NCI-H2171 (cell line): ENCODE data around the gene TUBA3C.
"Not testable (repeated sequence)": the region's sequence is repeated elsewhere in the genome, so short reads cannot be mapped to it uniquely, and the experiment has no call there.

Source experiments
- DNase-seq: peaks from one replicate; lab custom pipeline; 2025; lab: John Stamatoyannopoulos, UW

The TUBA3C gene

DNA sequence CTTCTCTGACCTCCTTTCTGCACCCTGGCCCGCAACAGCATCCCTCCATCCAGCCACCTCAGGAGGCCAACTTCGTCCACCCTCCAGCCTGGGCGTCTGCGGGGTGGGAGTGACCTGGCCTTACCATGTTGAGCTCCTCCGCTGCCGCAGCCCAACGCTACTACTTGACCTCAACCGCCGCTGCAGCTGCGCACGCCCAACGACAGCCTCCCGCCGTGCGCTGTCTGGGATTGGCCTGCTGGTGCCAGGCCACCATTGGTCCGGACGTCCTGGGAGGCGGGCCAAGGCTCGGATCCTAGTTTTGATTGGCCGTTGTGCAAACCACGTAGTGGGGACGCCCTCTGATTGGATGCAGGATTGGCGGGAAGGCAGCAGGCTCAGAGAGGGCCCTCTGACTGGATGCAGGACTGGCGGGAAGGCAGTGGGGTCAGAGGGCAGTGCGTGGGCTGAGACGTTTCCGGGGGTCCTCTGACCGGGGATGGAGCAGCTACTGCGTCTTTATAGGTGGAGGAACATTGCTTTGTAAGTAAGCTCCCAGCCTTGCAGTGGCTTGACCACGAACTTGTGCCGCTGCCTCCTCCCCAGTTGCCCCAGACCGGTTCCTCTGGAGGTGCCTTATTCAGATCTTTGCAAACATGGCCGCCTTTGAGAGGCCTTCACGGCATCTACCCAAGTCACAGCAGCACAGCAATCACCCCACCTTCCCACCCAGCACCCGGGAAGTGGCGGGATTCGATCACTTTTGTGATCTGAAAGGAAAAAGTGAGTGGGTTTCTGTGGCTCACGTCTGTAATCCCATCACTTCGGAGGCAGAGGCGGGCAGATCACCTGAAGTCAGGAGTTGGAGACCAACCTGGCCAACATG is at the start of gene TUBA3C:
TUBA3C (minus strand) TSS at position 204 of the 865 bp plus-strand sequence; CDS start at position 127, 77 bp downstream.
- DNase-seq = no peak

DNA sequence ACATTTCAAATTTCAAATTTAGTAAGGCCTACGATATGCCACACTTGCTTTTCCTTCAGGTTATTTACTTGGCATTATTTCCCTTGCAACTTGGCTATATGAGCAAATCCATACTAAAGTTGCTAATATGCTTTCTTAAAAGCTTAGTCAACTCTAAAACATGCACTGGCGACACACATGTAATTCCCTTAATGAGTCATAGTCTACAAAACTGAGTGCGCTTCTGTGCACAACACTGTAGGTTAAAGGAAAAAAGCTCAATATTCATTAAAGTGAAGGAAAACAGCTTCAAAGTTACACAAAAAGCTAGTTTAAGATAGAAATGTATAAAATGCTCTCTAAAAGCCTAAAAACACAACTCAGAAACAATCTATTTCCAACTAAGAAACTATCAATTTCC is 25.8 kb upstream of the TUBA3C start:
- DNase-seq = not testable (repeated sequence)

DNA sequence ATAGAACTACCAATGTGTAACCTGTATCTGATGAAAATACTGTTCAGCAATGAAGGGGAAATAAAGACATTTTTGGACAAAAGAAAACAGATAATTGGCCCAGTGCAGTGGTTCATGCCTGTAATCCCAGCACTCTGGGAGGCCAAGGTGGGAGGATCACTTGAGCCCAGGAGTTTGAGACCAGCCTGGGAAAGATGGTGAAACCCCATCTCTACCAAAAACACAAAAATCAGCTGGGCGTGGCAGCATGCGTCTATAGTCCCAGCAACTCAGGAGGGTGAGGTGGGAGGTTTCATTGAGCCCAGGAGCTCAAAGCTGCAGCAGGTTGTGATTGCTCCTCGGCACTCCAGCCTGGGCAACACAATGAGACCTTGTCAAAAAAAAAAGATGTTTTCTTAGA is 11.0 kb upstream of the TUBA3C start:
- DNase-seq = not testable (repeated sequence)

DNA sequence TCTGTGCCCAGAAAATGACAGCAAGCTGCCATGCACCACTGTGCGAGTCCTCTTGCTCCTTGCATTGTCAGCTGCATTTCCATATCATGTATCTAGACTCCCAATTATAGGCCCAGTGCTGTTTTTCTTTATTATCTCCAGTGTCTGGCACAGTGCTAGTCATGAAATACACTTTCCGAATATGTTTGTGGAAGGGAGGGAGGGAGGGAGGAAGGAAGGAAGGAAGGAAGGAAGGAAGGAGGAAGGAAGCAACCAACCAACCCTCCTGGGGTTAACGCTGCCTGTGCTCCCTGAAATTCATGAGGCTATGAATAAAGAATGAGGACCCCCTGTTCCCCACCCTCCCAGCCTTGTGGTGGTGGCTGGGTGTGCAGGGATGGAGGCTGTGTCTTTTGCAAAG is 8.3 kb upstream of the TUBA3C start:
- DNase-seq = not testable (repeated sequence)

DNA sequence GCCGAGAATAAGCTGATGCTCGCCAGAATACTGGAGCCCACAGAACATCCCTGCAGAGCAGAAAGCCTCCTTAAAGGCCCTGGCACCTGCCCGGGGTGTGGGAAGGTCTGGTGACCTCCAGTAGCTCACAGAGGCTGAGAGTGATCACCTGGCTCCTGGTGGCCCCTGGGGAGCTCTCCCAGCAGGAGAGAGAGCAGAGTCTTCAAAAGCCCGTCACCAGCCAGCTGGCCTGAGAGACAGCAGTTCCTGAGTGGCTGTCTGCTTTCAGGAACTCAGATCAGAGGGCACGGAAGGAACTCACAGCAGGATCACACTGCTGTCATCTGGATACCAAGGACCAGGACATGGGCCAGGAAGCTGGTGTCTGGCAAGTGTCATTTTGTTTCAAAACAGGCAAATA is 7.7 kb upstream of the TUBA3C start:
- not testable (repeated sequence) for DNase-seq

DNA sequence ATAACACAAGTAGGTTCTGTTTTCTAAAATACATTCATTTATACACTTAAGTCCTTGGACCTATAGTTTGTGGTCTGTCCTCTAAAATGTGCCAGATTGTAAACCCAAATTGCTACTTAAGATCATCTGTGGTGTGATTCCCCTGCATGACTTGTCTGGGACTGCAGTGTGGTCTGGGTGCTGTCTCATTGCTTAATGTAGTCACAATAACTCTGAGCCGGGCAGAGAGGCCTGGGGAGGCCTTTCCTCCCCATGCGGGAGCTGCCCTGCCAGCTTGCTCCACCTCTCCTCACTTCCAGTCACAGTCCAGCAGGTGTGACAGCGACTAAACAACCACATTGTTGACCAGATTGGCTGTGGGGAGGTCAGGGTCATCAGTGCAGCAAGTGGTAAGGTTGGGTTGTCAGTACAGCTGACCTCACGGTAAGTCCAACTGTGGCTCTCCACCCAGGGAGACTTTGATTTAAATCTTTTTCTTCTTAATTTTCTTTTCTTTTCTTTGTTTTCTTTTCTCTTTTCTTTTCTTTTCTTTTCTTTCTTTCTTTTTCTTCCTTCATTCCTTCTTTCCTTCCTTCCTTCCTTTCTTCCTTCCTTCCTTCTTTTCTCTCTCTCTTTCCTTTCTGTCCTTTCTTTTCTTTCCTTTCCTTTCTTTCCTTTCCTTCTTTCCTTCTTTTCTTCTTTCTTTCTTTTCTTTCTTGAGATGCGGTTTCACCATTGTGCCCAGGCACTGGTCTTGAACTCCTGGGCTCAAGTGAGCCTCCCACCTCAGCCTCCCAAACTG is 4.4 kb upstream of the TUBA3C start:
- no peak for DNase-seq

DNA sequence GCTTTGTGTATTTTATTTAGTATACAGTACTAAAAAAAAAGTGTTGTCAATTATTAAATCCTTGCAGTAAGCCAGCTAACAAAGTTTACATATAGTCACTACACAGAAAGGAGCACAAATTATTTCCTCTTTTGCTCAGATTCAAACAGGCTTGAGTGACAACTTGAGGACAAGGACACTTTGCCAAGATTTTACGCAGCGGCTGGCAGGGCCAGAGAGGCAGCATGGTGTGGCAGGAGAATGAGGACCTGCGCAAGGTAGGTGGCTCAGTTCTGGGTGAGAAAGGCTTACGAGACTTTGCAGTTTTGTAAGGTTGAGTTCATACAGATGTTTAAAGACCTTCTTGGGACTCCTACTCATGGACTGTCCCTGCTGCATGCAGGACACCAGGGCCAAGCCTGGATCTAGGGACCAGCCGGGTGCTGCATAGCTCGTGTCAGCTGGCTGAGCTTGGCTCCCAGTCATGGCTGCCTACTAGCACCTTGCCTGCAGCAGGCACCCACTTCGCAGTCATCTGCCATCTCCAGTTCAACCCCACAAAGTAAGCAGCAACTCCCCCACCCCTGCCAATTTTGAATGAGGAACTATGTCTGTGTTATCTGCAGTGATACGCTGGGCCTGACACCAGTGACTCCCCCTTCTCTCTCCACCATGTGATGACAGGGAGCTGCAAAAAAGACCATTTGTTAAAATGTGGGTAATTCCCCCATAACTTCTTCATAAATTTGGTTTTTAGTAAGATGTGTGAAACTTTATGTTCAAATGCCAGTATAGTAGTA is 3.7 kb upstream of the TUBA3C start:
- DNase-seq = no peak

DNA sequence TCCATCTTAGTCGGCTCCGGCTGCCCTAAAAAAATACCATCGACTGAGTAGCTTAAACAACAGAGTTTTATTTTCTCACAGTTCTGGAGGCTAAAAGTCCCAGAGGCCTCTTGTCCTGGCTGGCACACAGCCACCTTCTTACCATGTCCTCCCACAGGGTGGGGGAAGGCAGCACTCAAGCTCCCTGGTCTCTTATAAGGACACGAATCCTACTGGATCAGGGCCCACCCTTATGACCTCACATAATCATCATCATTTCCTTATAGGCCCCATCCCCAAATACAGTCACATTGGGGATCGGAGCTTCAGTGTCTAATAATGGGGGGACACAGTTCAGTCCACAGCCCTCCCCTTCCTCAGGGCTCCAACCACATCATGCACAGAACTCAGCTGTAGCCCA is 2.6 kb upstream of the TUBA3C start:
- DNase-seq = no peak

DNA sequence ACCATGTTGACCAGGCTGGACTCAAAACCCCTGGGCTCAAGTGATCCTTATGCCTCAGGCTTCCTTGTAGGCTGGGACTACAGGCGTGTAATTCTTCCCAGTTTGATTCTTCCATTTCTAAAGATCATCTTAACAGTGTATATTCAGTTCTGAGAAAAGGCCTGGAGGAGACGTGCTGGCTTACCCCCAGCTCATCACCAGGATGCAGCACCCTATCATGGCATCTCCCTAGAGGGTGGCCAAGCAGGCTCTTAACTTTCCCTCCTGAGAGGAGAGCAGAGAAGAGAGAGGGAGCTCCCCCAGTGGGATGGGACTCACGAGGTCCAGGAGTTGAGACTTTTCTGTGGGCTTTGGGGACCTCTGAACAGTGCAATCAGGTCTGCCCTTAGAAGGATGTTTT is 2.1 kb upstream of the TUBA3C start:
- DNase-seq = no peak

DNA sequence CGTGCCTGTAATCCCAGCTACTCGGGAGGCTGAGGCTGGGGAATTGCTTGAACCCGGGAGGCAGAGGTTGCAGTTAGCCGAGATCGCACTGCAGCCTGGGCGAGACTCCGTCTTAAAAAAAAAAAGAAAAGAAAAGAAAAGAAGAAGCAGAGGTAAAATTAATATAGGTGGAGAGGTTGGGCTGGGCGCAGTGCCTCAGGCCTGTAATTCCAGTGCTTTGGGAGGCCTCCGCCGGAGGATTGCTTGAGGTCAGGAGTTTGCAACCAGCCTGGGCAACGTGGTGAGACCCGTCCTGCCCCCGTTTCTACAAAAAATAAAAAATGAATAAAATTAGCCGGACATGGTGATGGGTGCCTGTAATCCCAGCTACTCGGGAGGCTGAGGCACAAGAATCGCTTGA is 912 bp upstream of the TUBA3C start:
- DNase-seq = no peak

DNA sequence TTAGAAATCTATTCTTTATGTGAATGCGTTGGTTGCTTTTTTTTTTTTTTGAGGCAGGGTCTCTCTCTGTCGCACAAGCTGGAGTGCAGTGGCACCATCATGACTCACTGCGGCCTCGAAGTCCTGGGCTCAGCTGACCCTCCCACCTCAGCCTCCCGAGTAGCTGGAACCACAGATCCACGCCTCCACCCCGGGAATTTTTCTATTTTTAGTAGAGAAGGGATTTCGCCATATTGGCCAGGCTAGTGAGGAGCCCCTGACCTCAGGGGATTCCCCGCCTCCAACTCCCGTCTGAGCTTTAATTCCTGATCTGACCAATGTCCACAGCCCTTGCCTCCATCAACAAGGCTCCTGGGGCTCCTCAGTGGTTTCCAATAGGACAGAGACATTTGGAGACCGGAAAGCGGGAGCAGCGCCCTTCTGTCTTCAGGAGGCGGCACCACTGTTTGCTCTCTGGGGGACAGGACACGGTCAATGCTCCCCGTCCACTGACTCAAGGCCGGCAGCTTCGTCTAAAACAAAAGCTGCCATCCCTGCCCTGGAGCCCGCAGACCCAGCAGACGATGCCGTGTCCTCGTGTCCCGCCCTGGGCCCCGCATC is 503 bp downstream of the TUBA3C start:
- DNase-seq = no peak

DNA sequence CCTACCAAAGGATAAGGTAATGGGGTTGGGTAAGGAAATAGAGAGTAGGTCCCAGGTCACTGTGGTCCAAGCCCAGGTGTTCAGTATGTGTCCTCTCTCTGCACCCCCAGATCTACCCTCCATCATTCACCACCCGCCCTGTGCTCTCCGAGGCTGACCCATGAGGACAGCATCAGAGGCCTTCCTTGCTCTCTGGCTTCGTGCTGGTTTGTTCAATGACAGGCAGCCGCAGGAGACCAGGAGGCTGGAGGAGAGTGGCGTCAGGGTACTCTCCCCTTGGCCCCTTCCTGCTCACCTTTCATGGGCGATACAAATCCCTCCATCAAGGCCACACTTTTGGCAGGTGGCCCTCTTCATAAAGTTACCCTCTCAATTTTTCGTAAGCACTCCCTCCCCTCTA is 1.7 kb downstream of the TUBA3C start:
- no peak for DNase-seq

DNA sequence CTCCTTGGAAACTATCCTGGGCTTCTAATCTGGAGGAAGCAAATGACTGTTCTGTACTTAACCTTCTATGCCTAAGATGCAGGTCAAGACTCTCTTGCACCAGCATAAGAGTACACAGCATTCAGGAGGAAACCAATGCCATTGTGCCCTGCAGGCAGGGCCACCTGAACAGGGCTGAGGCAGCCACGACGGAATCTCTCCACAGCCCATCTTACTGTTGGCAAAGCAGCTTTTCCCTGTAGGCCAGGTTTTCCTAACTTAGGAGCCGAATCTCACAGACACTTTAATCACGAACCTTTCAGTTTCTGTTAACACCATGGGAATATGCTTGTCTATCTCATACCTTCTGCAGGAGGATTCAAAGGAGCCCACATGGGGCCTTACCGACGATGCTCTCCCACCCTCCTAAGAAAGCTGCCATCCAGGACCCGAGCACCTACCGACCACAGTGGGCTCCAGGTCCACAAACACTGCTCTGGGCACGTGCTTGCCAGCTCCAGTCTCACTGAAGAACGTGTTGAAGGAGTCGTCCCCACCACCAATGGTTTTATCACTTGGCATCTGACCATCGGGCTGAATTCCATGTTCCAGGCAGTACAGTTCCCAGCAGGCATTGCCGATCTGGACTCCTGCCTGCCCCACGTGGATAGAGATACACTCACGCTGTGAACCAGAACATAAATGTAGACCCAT is 2.6 kb downstream of the TUBA3C start:
- DNase-seq = no peak

DNA sequence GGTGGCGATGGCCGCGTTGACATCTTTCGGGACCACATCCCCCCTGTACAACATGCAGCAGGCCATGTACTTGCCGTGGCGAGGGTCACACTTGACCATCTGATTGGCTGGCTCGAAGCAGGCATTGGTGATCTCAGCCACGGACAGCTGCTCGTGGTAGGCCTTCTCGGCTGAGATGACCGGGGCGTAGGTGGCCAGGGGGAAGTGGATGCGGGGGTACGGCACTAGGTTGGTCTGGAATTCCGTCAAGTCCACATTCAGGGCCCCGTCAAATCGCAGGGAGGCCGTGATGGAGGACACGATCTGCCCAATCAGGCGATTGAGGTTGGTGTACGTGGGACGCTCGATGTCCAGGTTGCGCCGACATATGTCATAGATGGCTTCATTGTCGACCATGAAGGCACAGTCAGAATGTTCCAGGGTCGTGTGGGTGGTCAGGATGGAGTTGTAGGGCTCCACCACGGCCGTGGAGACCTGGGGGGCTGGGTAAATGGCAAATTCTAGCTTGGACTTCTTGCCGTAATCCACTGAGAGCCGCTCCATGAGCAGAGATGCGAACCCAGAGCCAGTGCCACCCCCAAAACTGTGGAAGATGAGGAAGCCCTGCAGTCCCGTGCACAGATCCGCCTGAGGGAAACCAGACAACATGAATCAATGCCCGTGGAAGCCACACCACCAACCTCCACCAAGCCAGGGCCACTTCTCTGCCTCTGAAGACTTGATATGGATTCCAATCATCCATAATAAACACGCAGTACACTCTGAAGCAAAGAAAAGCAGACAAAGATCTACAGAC is 4.4 kb downstream of the TUBA3C start:
- DNase-seq = not testable (repeated sequence)

DNA sequence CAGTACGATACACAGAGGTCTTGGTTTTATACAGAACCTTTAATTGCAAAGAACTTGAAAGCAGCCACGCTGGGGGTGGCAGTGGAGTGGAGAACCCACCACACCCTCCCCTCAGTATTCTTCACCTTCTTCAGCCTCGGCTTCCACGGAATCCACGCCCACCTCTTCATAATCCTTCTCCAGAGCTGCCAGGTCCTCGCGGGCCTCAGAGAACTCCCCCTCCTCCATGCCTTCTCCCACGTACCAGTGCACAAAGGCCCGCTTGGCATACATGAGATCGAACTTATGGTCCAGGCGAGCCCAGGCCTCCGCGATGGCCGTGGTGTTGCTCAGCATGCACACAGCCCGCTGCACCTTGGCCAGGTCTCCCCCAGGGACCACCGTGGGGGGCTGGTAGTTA is 7.9 kb downstream of the TUBA3C start:
- no peak for DNase-seq

DNA sequence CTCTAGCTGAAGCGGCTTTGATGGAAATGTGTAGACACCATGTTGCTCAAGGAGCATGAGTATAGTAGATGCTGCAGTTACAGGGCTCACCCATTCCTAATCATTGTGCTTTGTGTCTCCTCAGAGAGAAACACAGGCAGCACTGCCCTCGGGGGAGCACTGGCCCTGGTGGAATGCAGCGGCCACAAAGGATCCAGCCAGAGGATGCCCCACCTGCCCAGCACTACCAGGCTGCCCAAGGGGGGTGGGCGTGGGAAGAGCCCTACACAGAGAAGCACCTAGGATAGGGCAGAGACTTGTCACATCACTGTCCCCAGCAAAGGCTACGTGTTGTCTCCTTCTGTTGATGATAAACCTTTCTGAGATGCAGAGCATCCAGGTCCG is 9.0 kb downstream of the TUBA3C start:
- DNase-seq = no peak

DNA sequence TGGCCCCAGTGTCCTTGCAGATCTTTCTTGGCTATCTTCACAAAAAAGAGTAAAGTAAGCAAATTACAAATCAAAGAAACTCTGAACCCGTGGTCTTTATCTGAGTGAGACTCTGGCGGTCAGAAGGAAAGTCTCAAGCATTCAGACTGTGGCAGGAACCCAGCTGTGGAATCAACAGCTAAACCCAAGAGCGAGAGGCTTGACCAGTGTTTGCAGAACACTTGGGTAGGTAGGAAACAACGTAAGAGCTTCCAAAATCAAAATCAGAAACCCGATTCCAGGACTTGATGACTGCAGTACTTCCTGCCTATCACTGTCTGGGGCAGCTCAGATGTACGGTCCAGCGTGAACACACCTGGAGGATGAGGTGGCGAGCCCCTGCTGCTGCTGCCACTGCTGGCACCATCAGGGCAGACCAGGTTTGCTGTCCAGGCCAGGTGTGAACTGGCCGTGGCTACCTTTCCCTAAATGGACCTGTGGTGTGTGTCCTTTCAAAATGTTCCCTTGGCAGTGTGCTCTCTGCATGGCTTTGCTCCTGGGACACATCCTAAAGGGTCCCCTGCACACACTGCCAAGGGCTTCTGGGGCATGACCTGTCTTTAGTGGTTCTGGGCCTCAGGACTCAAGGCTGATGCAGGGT is 9.5 kb downstream of the TUBA3C start:
- DNase-seq = no peak

DNA sequence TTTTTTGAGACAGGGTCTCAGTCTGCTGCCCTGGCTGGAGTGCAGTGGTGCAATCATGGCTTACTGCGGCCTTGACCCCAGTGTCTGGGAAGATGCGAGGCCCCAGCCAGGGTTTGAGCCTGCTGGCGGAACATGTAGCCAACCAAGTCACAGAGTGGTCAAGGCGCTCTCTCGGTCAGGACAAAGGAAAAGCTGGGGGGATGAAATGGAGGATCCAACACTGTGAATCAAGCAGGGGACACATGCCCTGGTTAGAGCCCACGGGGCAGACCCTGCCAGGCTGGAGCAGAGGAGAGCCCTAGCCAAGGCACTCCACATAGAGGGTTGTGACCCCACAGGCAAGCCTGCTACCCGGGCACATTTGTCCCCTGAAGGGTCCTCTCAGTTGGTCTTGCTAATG is 10.1 kb downstream of the TUBA3C start:
- DNase-seq = no peak

DNA sequence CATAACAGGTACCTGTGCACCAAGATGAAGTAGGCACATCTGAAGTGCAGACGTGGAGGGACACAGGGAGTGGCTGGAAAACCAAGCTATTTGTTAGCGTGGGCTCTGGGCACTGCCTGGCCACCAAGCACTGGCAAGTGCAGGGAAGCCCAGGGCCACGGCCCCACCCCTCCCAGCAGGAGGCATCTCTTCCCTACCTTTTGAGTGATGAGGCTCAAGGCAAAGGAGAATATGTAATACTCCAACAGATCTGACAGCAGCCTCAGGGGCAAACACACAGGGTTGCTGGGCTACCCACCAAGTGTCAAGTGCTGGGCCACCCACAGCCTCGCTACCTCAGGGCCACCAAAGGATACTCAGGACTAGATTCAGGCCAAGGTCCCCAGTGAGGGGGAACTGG is 11.6 kb downstream of the TUBA3C start:
- no peak for DNase-seq

DNA sequence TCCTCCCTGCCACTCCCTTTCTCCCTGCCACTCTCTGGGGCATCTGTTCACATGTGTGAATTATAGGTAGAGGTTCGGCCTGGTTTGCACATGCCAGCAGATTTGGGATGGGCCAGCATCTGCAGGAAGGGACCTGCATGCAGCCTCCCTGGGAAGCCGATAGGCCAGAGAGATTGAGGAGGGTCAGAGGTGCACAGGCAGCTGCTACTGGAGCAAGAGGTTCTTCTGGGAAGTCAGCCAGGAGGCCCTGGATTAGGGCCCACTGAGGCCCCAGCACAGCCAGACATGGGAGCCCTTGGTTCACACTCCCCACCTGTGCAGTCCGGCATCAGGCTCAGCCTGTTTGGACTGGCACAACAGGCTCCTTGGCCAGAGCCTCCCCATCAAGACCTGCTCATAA is 12.1 kb downstream of the TUBA3C start:
- DNase-seq = no peak
